MG63 (cell line): Measurements from ENCODE around the gene RPAIN. TPM values are rescaled to one million over a fixed set of nuclear protein-coding genes. Genes with fewer than 3 reads are reported as not detected.
A peak's percentile ranks its signal among the peaks of the same experiment; 100 is the strongest.

Experiments
- DNase-seq: peaks from one replicate; pipeline ENCODE4 v3.0.0-alpha.2; 2020
- H3K27me3 ChIP-seq: fragments of 250-450 bp; sonication (Bioruptor Pico); 2 replicates; pipeline ENCODE4 v1.5.1; 2020; ENCODE audit warnings: mild to moderate bottlenecking, moderate library complexity
- H3K36me3 ChIP-seq: fragments of 250-450 bp; sonication (Bioruptor Pico); 2 replicates; pipeline ENCODE4 v1.5.1; 2020; ENCODE audit warnings: mild to moderate bottlenecking, moderate library complexity
- H3K4me3 ChIP-seq: fragments of 250-450 bp; sonication (Bioruptor Pico); 2 replicates; pipeline ENCODE4 v1.5.1; 2020; ENCODE audit warnings: mild to moderate bottlenecking, moderate library complexity
- H3K9me3 ChIP-seq: fragments of 250-450 bp; sonication (Bioruptor Pico); 2 replicates; pipeline ENCODE4 v1.5.1; 2020; ENCODE audit warnings: mild to moderate bottlenecking, moderate library complexity
- total RNA-seq: library from RNA; depleted of rRNA; stranded (reverse); fragments of >200 nt; shearing (Covaris generic); gene quantifications from 2 replicates; pipeline ENCODE4 v1.2.3, GENCODE V29; 2014; ENCODE audit warnings: low replicate concordance; rRNA removed

Gene RPAIN, protein sequence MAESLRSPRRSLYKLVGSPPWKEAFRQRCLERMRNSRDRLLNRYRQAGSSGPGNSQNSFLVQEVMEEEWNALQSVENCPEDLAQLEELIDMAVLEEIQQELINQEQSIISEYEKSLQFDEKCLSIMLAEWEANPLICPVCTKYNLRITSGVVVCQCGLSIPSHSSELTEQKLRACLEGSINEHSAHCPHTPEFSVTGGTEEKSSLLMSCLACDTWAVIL
- 19.4 and 26.6 TPM in 2 replicates for total RNA-seq

DNA sequence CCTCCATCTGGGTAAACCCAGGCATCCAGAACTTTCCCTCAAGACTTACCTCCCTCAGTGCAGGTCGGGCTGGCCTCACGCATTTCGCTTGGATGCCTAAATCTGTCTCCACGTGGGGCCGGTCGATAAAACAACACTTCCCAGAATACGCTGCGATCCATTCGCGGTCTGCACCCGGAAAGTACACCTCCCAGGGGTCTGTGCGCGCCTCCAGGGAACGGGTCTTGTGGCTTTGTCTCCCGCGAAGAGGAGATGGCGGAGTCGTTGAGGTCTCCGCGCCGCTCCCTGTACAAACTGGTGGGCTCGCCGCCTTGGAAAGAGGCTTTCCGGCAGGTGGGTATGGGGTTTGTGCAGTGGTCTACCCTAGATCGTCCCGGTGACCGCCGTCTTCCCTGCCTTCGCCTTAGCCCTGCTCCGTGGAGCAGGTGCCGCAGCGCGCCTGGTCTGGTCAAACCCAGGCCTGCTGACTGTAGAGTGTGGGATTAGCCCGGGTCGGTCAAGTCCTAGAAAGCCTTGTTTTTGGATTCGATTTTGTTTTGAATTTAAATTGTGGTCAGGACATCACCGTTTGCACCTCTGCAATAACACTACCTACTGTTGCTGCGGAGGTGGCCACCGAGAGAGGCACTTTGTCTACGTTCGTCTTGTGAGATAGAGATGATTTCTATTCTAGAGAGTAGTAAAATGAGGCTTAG, at the start of gene RPAIN:
RPAIN (plus strand) TSS at position 224 of the 695 bp plus-strand sequence; CDS start at position 253, 29 bp downstream.
- no peaks in the 10 kb centered on the region for H3K9me3 ChIP-seq
- peaks cover 23% of the 10 kb centered on the region for H3K36me3 ChIP-seq
- peak within 1 kb of the TSS; percentile 82 for H3K4me3 ChIP-seq
- H3K27me3 ChIP-seq, result no peaks in the 10 kb centered on the region
- DNase-seq, result peak; percentile 73

GRCh38 chr17:5370411-5370810, 49.6 kb upstream of the RPAIN start:
- no peak for DNase-seq
- Histone ChIP-seq H3K4me3 (no peak overlapping the region), H3K36me3 (peaks cover 19% of the 10 kb centered on the region), H3K27me3 (no peaks in the 10 kb centered on the region), H3K9me3 (no peaks in the 10 kb centered on the region)

- Histone ChIP-seq H3K9me3 (no peaks in the 10 kb centered on the region), H3K4me3 (no peak overlapping the region), H3K36me3 (peaks cover 21% of the 10 kb centered on the region), H3K27me3 (no peaks in the 10 kb centered on the region)
- no peak for DNase-seq
Observed at GRCh38 chr17:5373112-5373511, 46.9 kb upstream of the RPAIN start.

GRCh38 chr17:5378566-5379207, 41.3 kb upstream of the RPAIN start:
- Histone ChIP-seq H3K36me3 (peaks cover 30% of the 10 kb centered on the region), H3K4me3 (no peak overlapping the region), H3K9me3 (no peaks in the 10 kb centered on the region), H3K27me3 (no peaks in the 10 kb centered on the region)
- no peak for DNase-seq

DNA sequence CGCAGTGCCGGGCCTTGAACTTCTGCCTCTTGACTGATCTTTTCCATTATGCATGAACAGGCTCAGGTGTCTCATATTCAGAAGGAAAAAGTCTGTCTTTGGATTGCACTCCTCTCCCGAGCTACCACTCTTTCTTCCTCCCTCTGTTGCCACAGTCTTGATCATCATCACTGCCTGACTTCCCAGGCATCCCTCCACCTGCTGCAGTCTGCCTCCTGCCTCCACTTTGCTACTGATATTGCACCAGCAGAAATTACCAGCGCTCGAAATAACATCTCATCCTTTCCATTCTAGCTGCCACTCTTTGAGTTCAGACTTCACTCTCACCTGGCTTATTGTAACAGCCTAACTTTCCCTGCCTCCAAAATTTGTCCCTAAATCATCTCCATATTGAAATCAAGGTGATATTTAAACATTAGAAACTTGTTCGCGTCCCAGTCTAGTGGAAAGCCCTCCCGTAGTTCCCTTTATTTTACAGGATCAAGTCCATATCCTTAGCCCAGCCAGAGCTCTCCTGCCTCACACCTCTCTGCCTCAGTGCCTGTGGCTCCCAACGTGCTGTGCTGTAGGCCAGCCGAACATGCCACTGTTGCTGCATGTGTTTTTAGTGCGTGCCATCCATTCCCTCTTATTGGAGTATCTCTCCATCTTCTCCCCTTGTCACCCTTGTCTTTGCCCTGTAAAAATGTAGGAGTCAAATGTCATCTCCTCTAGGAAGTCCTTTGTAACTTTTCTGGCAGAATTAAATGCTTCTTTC, 40.5 kb upstream of the RPAIN start:
- H3K27me3 ChIP-seq, result no peaks in the 10 kb centered on the region
- H3K9me3 ChIP-seq, result no peaks in the 10 kb centered on the region
- DNase-seq, result no peak
- peaks cover 36% of the 10 kb centered on the region for H3K36me3 ChIP-seq
- no peak overlapping the region for H3K4me3 ChIP-seq

- no peak overlapping the region for H3K4me3 ChIP-seq
- DNase-seq, result no peak
- no peaks in the 10 kb centered on the region for H3K9me3 ChIP-seq
- H3K36me3 ChIP-seq, result peaks cover 42% of the 10 kb centered on the region
- H3K27me3 ChIP-seq, result no peaks in the 10 kb centered on the region
Observed at GRCh38 chr17:5380491-5381135, 39.4 kb upstream of the RPAIN start.

DNA sequence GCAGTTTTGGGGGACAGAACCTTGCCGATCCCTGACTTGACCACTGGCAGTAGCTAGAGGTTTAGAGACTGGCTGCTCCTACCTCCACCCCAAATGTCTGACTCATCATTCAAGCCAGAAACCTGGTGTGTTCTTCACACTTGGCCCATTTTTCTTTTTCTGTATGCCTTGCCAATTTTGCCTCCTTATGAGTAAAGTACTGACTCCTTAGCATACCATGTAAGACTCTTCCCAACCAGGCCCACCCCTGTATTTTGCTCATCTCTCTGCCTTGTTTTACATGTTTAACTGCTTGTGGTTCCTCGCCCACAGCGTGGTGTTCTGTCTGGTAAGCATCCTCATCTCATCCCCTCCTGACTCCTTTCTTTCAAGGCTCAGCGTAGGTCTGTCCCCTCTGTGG, 38.4 kb upstream of the RPAIN start:
- H3K36me3 ChIP-seq, result peaks cover 46% of the 10 kb centered on the region
- no peak overlapping the region for H3K4me3 ChIP-seq
- no peaks in the 10 kb centered on the region for H3K27me3 ChIP-seq
- DNase-seq, result peak; percentile 17
- H3K9me3 ChIP-seq, result no peaks in the 10 kb centered on the region

- no peak for DNase-seq
- no peaks in the 10 kb centered on the region for H3K9me3 ChIP-seq
- H3K4me3 ChIP-seq, result no peak overlapping the region
- H3K36me3 ChIP-seq, result peaks cover 25% of the 10 kb centered on the region
- H3K27me3 ChIP-seq, result no peaks in the 10 kb centered on the region
Observed at GRCh38 chr17:5391678-5392077, 28.3 kb upstream of the RPAIN start.

DNA sequence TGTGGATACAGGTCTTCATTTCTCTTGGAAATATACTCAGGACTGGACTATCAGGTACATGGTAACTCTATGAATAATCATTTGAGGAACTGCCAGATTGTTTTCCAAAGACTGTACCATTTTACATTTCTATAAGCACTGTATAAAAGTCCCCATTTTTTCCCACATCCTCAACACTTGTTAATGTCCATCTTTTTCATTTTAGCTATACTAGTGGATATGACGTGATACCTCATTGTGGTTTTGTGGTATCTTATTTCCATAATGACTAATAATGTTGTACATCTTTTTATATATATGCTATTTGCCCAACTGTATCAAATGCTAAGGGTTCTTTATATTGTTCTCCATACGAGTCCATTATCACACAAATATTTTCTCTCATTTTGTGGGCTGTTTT, 23.4 kb upstream of the RPAIN start:
- Histone ChIP-seq H3K9me3 (no peaks in the 10 kb centered on the region), H3K4me3 (no peak overlapping the region), H3K27me3 (no peaks in the 10 kb centered on the region), H3K36me3 (peaks cover 39% of the 10 kb centered on the region)
- DNase-seq, result no peak

DNA sequence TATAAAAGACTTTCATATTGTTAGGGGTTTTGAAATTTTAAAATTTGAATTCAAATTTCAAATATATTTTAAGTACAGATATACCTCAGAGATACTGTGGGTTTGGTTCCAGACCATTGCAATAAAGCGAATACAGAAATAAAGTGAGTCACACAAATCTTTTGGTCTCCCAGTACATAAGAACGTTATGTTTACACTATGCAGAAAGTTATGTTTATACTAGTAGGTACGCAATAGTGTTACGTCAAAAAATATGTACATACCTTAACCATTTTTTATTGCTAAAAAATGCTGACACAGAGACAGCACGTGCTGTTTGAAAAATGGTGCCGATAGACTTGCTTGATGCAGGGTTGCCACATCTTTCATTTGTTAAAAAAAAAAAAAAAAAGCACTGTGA, 20.2 kb upstream of the RPAIN start:
- Histone ChIP-seq H3K4me3 (no peak overlapping the region), H3K36me3 (peaks cover 54% of the 10 kb centered on the region), H3K9me3 (no peaks in the 10 kb centered on the region), H3K27me3 (no peaks in the 10 kb centered on the region)
- no peak for DNase-seq

DNA sequence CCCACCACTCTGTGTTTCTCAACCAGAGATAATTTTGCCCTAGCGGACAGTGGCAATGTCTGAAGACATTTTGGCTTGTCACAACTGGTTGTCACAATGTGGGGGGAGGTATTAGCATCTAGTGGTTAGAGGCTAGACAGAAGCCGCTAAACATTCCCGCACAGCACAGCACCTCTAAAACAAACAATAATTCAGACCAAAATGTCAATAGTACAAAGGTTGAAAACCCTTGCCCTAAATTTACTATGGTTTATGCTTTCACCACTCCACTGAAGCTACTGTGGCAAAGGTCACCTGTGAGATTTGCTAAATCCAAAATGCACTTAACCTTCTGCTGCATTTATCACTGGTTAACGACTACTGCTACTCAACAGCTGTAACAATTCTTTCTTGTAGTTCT, 14.6 kb upstream of the RPAIN start:
- Histone ChIP-seq H3K27me3 (no peaks in the 10 kb centered on the region), H3K9me3 (no peaks in the 10 kb centered on the region), H3K4me3 (no peak overlapping the region), H3K36me3 (peaks cover 66% of the 10 kb centered on the region)
- DNase-seq, result no peak

GRCh38 chr17:5408186-5408585, 11.8 kb upstream of the RPAIN start:
- H3K36me3 ChIP-seq, result peaks cover 71% of the 10 kb centered on the region
- no peaks in the 10 kb centered on the region for H3K9me3 ChIP-seq
- no peak overlapping the region for H3K4me3 ChIP-seq
- DNase-seq, result no peak
- no peaks in the 10 kb centered on the region for H3K27me3 ChIP-seq

- Histone ChIP-seq H3K4me3 (no peak overlapping the region), H3K36me3 (peaks cover 58% of the 10 kb centered on the region), H3K27me3 (no peaks in the 10 kb centered on the region), H3K9me3 (no peaks in the 10 kb centered on the region)
- no peak for DNase-seq
Observed at GRCh38 chr17:5410594-5411272, 9.2 kb upstream of the RPAIN start.

GRCh38 chr17:5413682-5414081, 6.3 kb upstream of the RPAIN start:
- DNase-seq, result no peak
- Histone ChIP-seq H3K36me3 (peaks cover 54% of the 10 kb centered on the region), H3K27me3 (no peaks in the 10 kb centered on the region), H3K9me3 (no peaks in the 10 kb centered on the region), H3K4me3 (no peak overlapping the region)

DNA sequence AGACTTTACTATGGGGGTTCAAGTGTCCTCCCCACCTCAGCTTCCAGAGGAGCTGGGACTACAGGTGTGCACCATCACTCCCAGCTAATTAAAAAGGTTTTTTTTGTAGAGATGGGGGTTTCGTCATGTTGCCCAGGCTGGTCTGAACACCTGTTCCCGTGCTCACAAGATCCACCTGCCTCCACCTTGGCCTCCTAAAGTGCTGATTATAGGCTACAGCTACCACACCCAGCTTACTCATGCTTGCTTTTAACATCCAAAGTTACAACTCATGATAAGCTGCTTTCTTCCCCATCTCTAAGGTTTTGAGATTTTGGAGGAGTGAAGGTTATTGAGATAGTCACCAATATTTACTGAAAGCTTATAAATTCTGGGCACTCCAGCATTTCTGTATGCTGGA, 3.1 kb upstream of the RPAIN start:
- H3K27me3 ChIP-seq, result no peaks in the 10 kb centered on the region
- H3K9me3 ChIP-seq, result no peaks in the 10 kb centered on the region
- no peak for DNase-seq
- H3K4me3 ChIP-seq, result no peak overlapping the region
- H3K36me3 ChIP-seq, result peaks cover 35% of the 10 kb centered on the region

- H3K36me3 ChIP-seq, result peaks cover 20% of the 10 kb centered on the region
- no peak for DNase-seq
Observed at GRCh38 chr17:5418858-5419355, 1.1 kb upstream of the RPAIN start.

More at GRCh38 chr17:5418858-5419355, 1.1 kb upstream of the RPAIN start:
- H3K4me3 ChIP-seq, result peak overlapping the region; percentile 82
- no peaks in the 10 kb centered on the region for H3K27me3 ChIP-seq
- no peaks in the 10 kb centered on the region for H3K9me3 ChIP-seq
